HEK293 (cell line): ENCODE measurements around the gene CCDC152.

Experiments used
- CTCF ChIA-PET: fragments of 350-600 bp; formaldehyde crosslinking; extraction: SDS; loops from one replicate; lab custom pipeline; 2021; ENCODE audit warnings: antibody characterized with exemption; lab: Yijun Ruan, JAX
- POLR2A ChIA-PET: fragments of 300-600 bp; formaldehyde crosslinking; extraction: SDS; loops from one replicate; lab custom pipeline; 2020; ENCODE audit warnings: antibody characterized with exemption, inconsistent platforms; lab: Yijun Ruan, JAX
- H3K27ac ChIP-seq: fragments of 200-500 bp; sonication (Bioruptor generic); 2 replicates; pipeline ENCODE4 v1.5.1; 2014; ENCODE audit warnings: low read depth, low read length, control low read depth, inconsistent platforms; ENCODE audit errors: extremely low read depth
- H3K36me3 ChIP-seq, 2 experiments: fragments of 200-500 bp in 1 of 2; sonication (Bioruptor generic) in 1 of 2; 1 replicate in 1 of 2; 2 replicates in 1 of 2; pipeline ENCODE4 v1.5.1; 2014 to 2017; ENCODE audit warnings: inconsistent platforms in 2 of 2, low read length in 2 of 2; ENCODE audit not compliant: control insufficient read depth in 2 of 2, insufficient read depth in 1 of 2
- H3K4me1 ChIP-seq: fragments of 200-500 bp; sonication (Bioruptor generic); 2 replicates; pipeline ENCODE4 v1.5.1; 2014; ENCODE audit warnings: mild to moderate bottlenecking, low read length, inconsistent platforms; ENCODE audit not compliant: control insufficient read depth, insufficient read depth
- H3K4me3 ChIP-seq: 2 replicates; pipeline ENCODE4 v1.5.1; 2011; ENCODE audit warnings: low read depth, mild to moderate bottlenecking, control low read depth, low read length, moderate library complexity
- H3K9me3 ChIP-seq: fragments of 200-500 bp; sonication (Bioruptor generic); 2 replicates; pipeline ENCODE4 v1.5.1; 2014; ENCODE audit warnings: low read depth, low read length, inconsistent platforms; ENCODE audit not compliant: control insufficient read depth, insufficient read depth
- FEZF1 ChIP-seq: fragments of 450-650 bp; formaldehyde crosslinking; IDR thresholded peaks from 2 replicates; pipeline ENCODE4 v1.5.1; 2016; ENCODE audit warnings: missing biosample characterization, missing genetic modification characterization
- HOXC10 ChIP-seq: sonication (generic); formaldehyde crosslinking; IDR thresholded peaks from 2 replicates; pipeline ENCODE4 v1.8.1; 2023; ENCODE audit warnings: mild to moderate bottlenecking, missing genetic modification reagents
- KLF7 ChIP-seq: fragments of 450-650 bp; formaldehyde crosslinking; IDR thresholded peaks from 2 replicates; pipeline ENCODE4 v1.5.1; 2016; ENCODE audit warnings: missing biosample characterization, missing genetic modification characterization, borderline replicate concordance
- SALL2 ChIP-seq: fragments of 450-650 bp; formaldehyde crosslinking; IDR thresholded peaks from 2 replicates; pipeline ENCODE4 v1.5.0; 2017; ENCODE audit warnings: missing biosample characterization, mild to moderate bottlenecking, missing genetic modification characterization, borderline replicate concordance
- TCF7L2 ChIP-seq: IDR thresholded peaks from 2 replicates; pipeline ENCODE4 v1.6.1; 2011; ENCODE audit warnings: low read depth, mild to moderate bottlenecking, inconsistent platforms, low read length, moderate library complexity, borderline replicate concordance
- ZEB2 ChIP-seq: fragments of 450-650 bp; formaldehyde crosslinking; IDR thresholded peaks from 2 replicates; pipeline ENCODE4 v1.5.1; 2016; ENCODE audit warnings: missing biosample characterization, missing genetic modification characterization
- ZNF112 ChIP-seq: fragments of 450-650 bp; formaldehyde crosslinking; IDR thresholded peaks from 2 replicates; pipeline ENCODE4 v1.5.0; 2017; ENCODE audit warnings: missing biosample characterization, missing genetic modification characterization
- ZNF16 ChIP-seq: fragments of 450-650 bp; formaldehyde crosslinking; IDR thresholded peaks from 2 replicates; pipeline ENCODE4 v1.5.1; 2016; ENCODE audit warnings: low read depth, missing biosample characterization, missing genetic modification characterization
- ZNF221 ChIP-seq: fragments of 450-650 bp; formaldehyde crosslinking; IDR thresholded peaks from 2 replicates; pipeline ENCODE4 v1.5.1; 2017; ENCODE audit warnings: missing biosample characterization, missing genetic modification characterization, borderline replicate concordance
- ZNF366 ChIP-seq: fragments of 450-650 bp; formaldehyde crosslinking; conservative IDR thresholded peaks from 2 replicates; pipeline ENCODE4 v1.5.1; 2016; ENCODE audit warnings: missing biosample characterization, missing genetic modification characterization
- ZNF426 ChIP-seq: fragments of 450-650 bp; formaldehyde crosslinking; IDR thresholded peaks from 2 replicates; pipeline ENCODE4 v1.5.1; 2017; ENCODE audit warnings: missing biosample characterization, missing genetic modification characterization, mild to moderate bottlenecking, inconsistent platforms, moderate library complexity
- ZNF473 ChIP-seq: fragments of 450-650 bp; formaldehyde crosslinking; IDR thresholded peaks from 2 replicates; pipeline ENCODE4 v1.5.1; 2017; ENCODE audit warnings: missing biosample characterization, missing genetic modification characterization
- ZNF48 ChIP-seq: fragments of 450-650 bp; formaldehyde crosslinking; IDR thresholded peaks from 2 replicates; pipeline ENCODE4 v1.5.1; 2016; ENCODE audit warnings: missing biosample characterization, missing genetic modification characterization
- ZNF514 ChIP-seq: fragments of 450-650 bp; formaldehyde crosslinking; IDR thresholded peaks from 2 replicates; pipeline ENCODE4 v1.5.1; 2016; ENCODE audit warnings: missing biosample characterization, missing genetic modification characterization
- ZNF530 ChIP-seq: fragments of 450-650 bp; formaldehyde crosslinking; IDR thresholded peaks from 2 replicates; pipeline ENCODE4 v1.5.1; 2016; ENCODE audit warnings: low read depth, missing biosample characterization, missing genetic modification characterization
- ZNF548 ChIP-seq: fragments of 450-650 bp; formaldehyde crosslinking; IDR thresholded peaks from 2 replicates; pipeline ENCODE4 v1.5.1; 2016; ENCODE audit warnings: missing biosample characterization, missing genetic modification characterization
- TF ChIP-seq, protein P1 (sequence below): fragments of 450-650 bp; formaldehyde crosslinking; IDR thresholded peaks from 2 replicates; pipeline ENCODE4 v1.5.1; 2016; ENCODE audit warnings: missing biosample characterization, missing genetic modification characterization, low read depth
- TF ChIP-seq, protein P2 (sequence below): fragments of 450-650 bp; formaldehyde crosslinking; IDR thresholded peaks from 2 replicates; pipeline ENCODE4 v1.5.1; 2016; ENCODE audit warnings: missing biosample characterization, missing genetic modification characterization
- TF ChIP-seq, protein P3 (sequence below): fragments of 450-650 bp; formaldehyde crosslinking; conservative IDR thresholded peaks from 2 replicates; pipeline ENCODE4 v1.5.1; 2016; ENCODE audit warnings: low read depth, missing biosample characterization, missing genetic modification characterization
- TF ChIP-seq, protein P4 (sequence below): fragments of 450-650 bp; formaldehyde crosslinking; IDR thresholded peaks from 2 replicates; pipeline ENCODE4 v1.5.1; 2016; ENCODE audit warnings: missing biosample characterization, missing genetic modification characterization

Gene CCDC152

DNA sequence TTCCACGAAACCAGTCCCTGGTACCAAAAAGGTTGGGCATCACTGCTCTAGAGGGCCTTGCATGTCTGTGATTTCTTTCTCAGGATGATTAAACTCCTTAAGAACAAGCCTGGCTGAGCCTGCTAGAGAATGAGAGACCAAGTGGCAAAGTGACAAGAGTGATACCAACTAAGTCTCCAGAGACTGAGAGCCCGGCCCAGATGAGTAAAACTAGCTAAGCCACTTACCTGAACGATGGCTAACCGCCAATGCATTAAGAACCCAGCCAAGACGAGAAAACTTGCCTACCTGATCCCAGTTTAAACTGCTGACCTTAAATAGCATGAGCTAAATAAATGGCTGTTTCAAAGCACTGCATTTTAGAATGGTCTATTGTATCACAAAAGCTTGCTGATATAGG is 5.6 kb upstream of the CCDC152 start (continued):
- TF ChIP-seq, protein P1, sequence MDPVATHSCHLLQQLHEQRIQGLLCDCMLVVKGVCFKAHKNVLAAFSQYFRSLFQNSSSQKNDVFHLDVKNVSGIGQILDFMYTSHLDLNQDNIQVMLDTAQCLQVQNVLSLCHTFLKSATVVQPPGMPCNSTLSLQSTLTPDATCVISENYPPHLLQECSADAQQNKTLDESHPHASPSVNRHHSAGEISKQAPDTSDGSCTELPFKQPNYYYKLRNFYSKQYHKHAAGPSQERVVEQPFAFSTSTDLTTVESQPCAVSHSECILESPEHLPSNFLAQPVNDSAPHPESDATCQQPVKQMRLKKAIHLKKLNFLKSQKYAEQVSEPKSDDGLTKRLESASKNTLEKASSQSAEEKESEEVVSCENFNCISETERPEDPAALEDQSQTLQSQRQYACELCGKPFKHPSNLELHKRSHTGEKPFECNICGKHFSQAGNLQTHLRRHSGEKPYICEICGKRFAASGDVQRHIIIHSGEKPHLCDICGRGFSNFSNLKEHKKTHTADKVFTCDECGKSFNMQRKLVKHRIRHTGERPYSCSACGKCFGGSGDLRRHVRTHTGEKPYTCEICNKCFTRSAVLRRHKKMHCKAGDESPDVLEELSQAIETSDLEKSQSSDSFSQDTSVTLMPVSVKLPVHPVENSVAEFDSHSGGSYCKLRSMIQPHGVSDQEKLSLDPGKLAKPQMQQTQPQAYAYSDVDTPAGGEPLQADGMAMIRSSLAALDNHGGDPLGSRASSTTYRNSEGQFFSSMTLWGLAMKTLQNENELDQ (tag by site-specific recombination) = no peak
- TF ChIP-seq ZNF16 = no peak

DNA sequence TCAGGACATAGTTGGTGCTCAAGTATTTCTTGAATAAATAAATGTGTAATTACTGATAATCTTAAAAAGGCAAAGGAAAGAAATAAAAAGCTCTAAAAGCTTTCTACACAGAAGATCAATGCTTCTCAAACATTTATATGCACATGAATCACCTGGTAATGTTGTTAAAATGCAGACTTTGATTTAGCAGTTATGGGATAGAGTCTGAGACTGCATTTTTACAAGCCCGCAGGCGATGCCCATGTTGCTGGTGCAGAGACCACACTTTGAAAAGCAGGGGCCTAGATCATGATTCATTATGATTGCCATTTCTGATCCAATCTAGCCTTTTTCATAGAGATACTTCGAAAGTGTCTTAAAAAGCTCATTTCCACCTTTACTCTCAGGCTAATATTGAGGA is 3.5 kb upstream of the CCDC152 start:
- POLR2A ChIA-PET = no interaction called here
- no peaks in the 10 kb centered on the region for H3K9me3 ChIP-seq
- peaks cover 7% of the 10 kb centered on the region; the same call in 1 of the 2 replicates for H3K4me1 ChIP-seq
- TF ChIP-seq HOXC10 (CRISPR knock-in tag) = no peak
- peak; percentile 39; the same call in 1 of the 2 replicates for TF ChIP-seq FEZF1 (tag by site-specific recombination)
- peak; percentile 72; the same call in 1 of the 2 replicates for TF ChIP-seq TCF7L2
- TF ChIP-seq ZNF548 (tag by site-specific recombination) = no peak
- TF ChIP-seq, all 188 proteins: peak for 2
- CTCF ChIA-PET = interaction anchor here (1.1 to 2.8 kb wide), 3 partner anchors 8 to 748 kb away, joined by 5 to 18 read pairs (median 6); no protein-coding TSS in a partner anchor
- Histone ChIP-seq H3K4me3 (no peak overlapping the region), H3K27ac (no peak overlapping the region), H3K36me3 (no peaks in the 10 kb centered on the region)

DNA sequence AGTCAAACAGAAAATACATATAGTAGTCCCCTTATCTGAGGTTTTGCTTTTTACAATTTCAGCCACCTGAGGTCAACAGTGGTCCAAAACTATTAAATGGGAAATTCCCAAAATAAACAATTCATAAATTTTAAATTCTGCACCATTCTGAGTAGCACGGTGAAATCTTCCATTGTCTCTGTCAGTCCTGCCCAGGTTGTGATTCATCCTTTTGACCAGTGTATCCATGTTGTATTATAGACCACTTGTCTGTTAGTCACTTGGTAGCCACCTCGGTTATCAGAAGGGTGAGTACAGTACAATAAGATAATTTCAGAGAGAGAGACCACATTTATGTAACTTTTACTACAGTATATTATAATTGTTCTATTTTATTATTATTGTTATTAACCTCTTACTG is 2.8 kb downstream of the CCDC152 start:
- H3K9me3 ChIP-seq = no peaks in the 10 kb centered on the region
- H3K27ac ChIP-seq = no peak overlapping the region
- no peak overlapping the region for H3K4me3 ChIP-seq
- ChIA-PET POLR2A (no interaction called here), CTCF (interaction anchor here (0.6 to 0.8 kb wide), 2 partner anchors 130 to 944 kb away, joined by 3 to 4 read pairs; no protein-coding TSS in a partner anchor)
- H3K4me1 ChIP-seq = no peaks in the 10 kb centered on the region
- TF ChIP-seq ZNF112 (tag by site-specific recombination) = no peak
- no peak for TF ChIP-seq ZNF426 (tag by site-specific recombination)
- TF ChIP-seq ZNF530 (tag by site-specific recombination) = no peak
- TF ChIP-seq, protein P2, sequence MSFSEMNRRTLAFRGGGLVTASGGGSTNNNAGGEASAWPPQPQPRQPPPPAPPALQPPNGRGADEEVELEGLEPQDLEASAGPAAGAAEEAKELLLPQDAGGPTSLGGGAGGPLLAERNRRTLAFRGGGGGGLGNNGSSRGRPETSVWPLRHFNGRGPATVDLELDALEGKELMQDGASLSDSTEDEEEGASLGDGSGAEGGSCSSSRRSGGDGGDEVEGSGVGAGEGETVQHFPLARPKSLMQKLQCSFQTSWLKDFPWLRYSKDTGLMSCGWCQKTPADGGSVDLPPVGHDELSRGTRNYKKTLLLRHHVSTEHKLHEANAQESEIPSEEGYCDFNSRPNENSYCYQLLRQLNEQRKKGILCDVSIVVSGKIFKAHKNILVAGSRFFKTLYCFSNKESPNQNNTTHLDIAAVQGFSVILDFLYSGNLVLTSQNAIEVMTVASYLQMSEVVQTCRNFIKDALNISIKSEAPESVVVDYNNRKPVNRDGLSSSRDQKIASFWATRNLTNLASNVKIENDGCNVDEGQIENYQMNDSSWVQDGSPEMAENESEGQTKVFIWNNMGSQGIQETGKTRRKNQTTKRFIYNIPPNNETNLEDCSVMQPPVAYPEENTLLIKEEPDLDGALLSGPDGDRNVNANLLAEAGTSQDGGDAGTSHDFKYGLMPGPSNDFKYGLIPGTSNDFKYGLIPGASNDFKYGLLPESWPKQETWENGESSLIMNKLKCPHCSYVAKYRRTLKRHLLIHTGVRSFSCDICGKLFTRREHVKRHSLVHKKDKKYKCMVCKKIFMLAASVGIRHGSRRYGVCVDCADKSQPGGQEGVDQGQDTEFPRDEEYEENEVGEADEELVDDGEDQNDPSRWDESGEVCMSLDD = no peak
- TF ChIP-seq, protein P3, sequence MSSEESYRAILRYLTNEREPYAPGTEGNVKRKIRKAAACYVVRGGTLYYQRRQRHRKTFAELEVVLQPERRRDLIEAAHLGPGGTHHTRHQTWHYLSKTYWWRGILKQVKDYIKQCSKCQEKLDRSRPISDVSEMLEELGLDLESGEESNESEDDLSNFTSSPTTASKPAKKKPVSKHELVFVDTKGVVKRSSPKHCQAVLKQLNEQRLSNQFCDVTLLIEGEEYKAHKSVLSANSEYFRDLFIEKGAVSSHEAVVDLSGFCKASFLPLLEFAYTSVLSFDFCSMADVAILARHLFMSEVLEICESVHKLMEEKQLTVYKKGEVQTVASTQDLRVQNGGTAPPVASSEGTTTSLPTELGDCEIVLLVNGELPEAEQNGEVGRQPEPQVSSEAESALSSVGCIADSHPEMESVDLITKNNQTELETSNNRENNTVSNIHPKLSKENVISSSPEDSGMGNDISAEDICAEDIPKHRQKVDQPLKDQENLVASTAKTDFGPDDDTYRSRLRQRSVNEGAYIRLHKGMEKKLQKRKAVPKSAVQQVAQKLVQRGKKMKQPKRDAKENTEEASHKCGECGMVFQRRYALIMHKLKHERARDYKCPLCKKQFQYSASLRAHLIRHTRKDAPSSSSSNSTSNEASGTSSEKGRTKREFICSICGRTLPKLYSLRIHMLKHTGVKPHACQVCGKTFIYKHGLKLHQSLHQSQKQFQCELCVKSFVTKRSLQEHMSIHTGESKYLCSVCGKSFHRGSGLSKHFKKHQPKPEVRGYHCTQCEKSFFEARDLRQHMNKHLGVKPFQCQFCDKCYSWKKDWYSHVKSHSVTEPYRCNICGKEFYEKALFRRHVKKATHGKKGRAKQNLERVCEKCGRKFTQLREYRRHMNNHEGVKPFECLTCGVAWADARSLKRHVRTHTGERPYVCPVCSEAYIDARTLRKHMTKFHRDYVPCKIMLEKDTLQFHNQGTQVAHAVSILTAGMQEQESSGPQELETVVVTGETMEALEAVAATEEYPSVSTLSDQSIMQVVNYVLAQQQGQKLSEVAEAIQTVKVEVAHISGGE (tag by site-specific recombination) = no peak
- TF ChIP-seq ZNF221 (tag by site-specific recombination) = no peak
- TF ChIP-seq ZNF473 (tag by site-specific recombination) = no peak
- TF ChIP-seq, protein P4, sequence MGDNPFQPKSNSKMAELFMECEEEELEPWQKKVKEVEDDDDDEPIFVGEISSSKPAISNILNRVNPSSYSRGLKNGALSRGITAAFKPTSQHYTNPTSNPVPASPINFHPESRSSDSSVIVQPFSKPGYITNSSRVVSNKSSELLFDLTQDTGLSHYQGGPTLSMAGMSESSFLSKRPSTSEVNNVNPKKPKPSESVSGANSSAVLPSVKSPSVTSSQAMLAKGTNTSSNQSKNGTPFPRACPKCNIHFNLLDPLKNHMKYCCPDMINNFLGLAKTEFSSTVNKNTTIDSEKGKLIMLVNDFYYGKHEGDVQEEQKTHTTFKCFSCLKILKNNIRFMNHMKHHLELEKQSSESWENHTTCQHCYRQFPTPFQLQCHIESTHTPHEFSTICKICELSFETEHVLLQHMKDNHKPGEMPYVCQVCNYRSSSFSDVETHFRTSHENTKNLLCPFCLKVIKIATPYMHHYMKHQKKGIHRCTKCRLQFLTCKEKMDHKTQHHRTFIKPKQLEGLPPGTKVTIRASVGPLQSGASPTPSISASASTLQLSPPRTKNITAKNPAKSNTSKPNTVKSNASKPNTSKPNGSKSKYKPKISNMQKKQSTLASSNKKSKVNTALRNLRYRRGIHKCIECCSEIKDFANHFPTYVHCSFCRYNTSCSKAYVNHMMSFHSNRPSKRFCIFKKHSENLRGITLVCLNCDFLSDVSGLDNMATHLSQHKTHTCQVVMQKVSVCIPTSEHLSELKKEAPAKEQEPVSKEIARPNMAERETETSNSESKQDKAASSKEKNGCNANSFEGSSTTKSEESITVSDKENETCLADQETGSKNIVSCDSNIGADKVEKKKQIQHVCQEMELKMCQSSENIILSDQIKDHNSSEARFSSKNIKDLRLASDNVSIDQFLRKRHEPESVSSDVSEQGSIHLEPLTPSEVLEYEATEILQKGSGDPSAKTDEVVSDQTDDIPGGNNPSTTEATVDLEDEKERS (tag by site-specific recombination) = no peak
- TF ChIP-seq KLF7 (tag by site-specific recombination) = no peak
- TF ChIP-seq ZNF48 = no peak
- TF ChIP-seq SALL2 (tag by site-specific recombination) = no peak
- no peak for TF ChIP-seq ZNF366 (tag by site-specific recombination)
- no peak for TF ChIP-seq ZNF514
- no peak for TF ChIP-seq ZEB2 (tag by site-specific recombination)
- no peaks in the 10 kb centered on the region for H3K36me3 ChIP-seq
